ENCODE data around the gene NBEAL2. TPM values are rescaled to one million over a fixed set of nuclear protein-coding genes. Genes with fewer than 3 reads are reported as not detected.

NBEAL2 gene
- total and polyA plus RNA-seq, 2 of the 8 experiments (the other 6 are each of a cell fraction or from before 2014, with no cell fraction given), result 27.3 to 46.9 TPM

GRCh38 chr3:46935989-46936558 lies 43.4 kb upstream of the NBEAL2 start (continued):
- no peak for TF ChIP-seq CTCF (IDR thresholded peaks at IDR 0.05; ENCODE audit: control extremely low read depth in 1 of 3, insufficient read depth in 1 of 3, low read depth in 1 of 3, low read length in 3 of 3)
- no peak for TF ChIP-seq SP2 (IDR thresholded peaks at IDR 0.05; ENCODE audit: low read length)
- TF ChIP-seq CHD2 (IDR thresholded peaks at IDR 0.05; ENCODE audit: low read length), result no peak
- TF ChIP-seq USF2 (IDR thresholded peaks at IDR 0.05; ENCODE audit: low read length), result no peak
- no peak for TF ChIP-seq SRF (IDR thresholded peaks at IDR 0.05; ENCODE audit: low read depth, low read length)
